HTR-8/SVneo (cell line): Measurements from ENCODE around the gene ANP32D.
"Not testable (repeated sequence)": the region's sequence is repeated elsewhere in the genome, so short reads cannot be mapped to it uniquely, and the experiment has no call there.

Experiments
- DNase-seq: peaks from one replicate; pipeline ENCODE4 v3.0.0; 2011; ENCODE audit warnings: low spot score, mixed read lengths; ENCODE audit not compliant: insufficient read length
- FAIRE-seq: peaks from 2 replicates; lab custom pipeline; 2011; peaks lifted over from hg19 to GRCh38; lab: Jason Lieb, UNC

Gene ANP32D

DNA sequence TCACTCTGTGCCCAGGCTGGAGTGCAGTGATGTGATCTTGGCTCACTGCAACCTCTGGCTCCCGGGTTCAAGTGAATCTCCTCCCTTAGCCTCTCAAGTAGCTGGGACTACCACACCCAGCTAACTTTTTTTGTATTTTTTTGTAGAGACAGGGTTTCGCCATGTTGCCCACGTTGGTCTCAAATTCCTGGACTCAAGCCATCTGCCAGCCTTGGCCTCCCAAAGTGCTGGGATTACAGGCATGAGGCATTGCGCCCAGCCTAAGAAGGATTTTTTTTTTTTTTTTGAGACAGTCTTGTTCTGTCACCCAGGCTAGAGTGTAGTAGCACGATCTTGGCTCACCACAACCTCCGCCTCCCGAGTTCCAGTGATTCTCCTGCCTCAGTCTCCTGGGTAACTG is 17.1 kb downstream of the ANP32D start:
- FAIRE-seq, DNase-seq: not testable (repeated sequence)

DNA sequence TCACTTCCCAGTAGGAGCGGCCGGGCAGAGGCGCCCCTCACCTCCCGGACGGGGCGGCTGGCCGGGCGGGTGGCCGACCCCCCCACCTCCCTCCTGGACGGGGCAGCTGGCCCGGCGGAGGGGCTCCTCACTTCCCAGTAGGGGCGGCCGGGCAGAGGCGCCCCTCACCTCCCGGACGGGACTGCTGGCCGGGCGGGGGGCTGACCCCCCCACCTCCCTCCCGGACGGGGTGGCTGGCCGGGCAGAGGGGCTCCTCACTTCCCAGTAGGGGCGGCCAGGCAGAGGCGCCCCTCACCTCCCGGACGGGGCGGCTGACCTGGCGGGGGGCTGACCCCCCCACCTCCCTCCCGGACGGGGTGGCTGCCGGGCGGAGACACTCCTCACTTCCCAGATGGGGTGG is 27.9 kb downstream of the ANP32D start:
- not testable (repeated sequence) for DNase-seq, FAIRE-seq

DNA sequence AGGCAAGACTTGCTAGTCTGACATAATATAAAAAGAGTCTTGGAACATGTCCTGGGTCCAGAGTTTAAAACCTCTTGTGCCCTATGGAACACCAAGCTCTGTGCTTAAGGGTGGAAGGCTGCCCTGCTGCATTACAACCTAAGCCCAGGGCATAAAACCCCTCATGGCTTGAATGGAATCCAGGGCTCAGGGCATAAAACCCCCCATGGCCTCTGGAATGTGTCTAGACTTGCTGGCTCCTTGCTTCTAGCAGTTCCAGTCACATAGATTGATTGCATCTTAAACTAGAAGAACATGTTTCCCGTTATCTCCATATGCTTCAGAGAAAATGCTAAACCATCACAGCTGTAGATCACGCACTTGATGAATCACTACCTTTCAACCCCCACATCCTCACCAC is 34.5 kb downstream of the ANP32D start:
- not testable (repeated sequence) for DNase-seq, FAIRE-seq

DNA sequence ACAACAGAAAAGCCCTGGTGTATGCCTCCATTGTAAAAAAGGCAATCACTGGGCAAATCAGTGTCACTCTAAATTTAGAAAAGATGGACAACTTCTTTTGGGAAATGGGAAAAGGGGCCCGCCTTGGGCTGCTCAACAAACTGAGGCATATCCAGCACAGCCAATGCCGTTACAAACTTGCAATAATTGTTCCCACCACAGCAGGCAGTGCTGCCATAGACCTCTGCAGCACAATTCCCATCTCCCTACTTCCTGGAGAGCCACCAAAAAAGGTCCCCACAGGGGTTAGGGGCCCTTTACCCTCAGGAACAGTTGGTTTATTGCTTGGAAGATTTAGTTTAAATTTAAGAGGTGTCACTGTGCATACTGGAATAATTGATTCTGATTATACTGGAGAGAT is 36.6 kb downstream of the ANP32D start:
- FAIRE-seq: no peak
- DNase-seq: no peak

DNA sequence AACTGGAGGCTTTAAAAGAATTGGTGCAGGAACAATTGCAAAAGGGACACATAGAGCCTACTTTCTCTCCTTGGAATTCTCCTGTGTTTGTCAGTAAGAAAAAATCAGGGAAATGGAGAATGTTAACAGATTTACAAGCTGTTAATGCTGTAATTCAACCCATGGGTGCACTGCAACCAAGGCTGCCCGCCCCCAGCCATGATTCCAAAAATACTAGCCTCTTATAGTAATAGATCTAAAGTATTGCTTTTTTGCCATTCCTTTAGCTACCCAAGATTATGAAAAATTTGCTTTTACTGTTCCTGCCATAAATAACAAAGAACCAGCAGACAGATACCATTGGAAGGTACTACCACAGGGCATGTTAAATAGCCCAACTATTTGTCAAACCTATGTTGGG is 37.8 kb downstream of the ANP32D start:
- FAIRE-seq (no peak), DNase-seq (no peak)

DNA sequence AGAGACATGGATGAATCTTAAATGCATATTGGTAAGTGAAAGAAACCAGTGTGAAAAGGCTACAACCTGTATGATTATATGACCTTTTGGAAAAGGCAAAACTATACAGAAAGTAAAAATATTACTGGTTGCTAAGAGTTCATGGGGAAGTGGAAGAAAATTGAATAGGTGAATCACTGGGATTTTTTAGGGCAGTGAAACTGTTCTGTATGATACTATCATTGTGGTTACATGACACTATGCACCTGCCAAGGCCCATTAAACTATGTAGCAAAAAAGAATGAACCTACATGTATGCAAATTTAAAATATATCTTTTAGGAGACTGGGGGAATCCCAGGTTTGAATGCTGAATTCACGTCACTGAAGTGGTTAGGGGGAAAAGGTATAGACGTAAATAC is 40.5 kb downstream of the ANP32D start:
- FAIRE-seq: no peak

DNA sequence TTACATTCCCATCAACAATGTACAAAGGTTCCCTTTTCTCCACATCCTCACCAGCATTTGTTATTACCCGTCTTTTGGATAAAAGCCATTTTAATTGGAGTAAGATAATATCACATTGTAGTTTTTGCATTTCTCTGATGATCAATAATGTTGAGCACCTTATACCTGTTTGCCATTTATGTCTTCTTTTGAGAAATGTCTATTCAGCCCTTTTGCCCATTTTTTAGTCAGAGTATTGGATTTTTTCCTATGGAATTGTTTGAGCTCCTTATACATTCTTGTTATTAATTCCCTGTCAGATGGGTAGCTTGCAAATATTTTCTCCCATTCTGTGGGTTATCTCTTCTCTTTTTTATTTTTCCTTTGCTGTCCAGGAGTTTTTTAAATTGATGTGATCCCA is 42.4 kb downstream of the ANP32D start:
- FAIRE-seq (no peak), DNase-seq (no peak)

More for the DNA sequence above, 40.5 kb downstream of the ANP32D start:
- no peak for DNase-seq

DNA sequence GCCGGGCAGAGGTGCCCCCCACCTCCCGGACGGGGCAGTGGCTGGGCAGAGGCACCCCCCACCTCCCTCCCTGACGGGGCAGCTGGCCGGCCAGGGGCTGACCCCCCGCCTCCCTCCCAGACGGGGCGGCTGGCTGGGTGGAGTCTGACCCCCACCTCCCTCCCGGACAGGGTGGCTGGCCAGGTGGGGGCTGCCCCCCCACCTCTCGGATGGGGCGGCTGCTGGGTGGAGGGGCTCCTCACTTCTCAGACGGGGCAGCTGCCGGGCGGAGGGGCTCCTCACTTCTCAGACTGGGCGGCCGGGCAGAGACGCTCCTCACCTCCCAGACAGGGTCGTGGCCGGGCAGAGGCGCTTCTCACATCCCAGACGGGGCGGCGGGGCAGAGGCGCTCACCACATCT is 48.0 kb downstream of the ANP32D start:
- DNase-seq, FAIRE-seq: not testable (repeated sequence)
